Neural progenitor cell (in vitro differentiated cells): ENCODE results near the gene SLC6A7. TPM values are rescaled to one million over a fixed set of nuclear protein-coding genes. Genes with fewer than 3 reads are reported as not detected.

Experiments used
- DNase-seq: peaks from one replicate; pipeline ENCODE4 v3.0.0-alpha.2; 2016; ENCODE audit warnings: low spot score
- H2AFZ ChIP-seq: fragments of 200-600 bp; sonication (generic); replicated peaks from 2 replicates; pipeline ENCODE4 v1.6.1; 2016; ENCODE audit warnings: antibody characterized with exemption
- H3F3A ChIP-seq: fragments of 200-600 bp; sonication (generic); 2 replicates; pipeline ENCODE4 v1.6.1; 2016; ENCODE audit warnings: antibody characterized with exemption, low read depth
- H3K27ac ChIP-seq: fragments of 200-600 bp; sonication (generic); 2 replicates; pipeline ENCODE4 v1.5.1; 2016; ENCODE audit warnings: mild to moderate bottlenecking
- H3K27me3 ChIP-seq: fragments of 200-600 bp; sonication (generic); 2 replicates; pipeline ENCODE4 v1.6.1; 2016; ENCODE audit warnings: mild to moderate bottlenecking, moderate library complexity
- H3K36me3 ChIP-seq: fragments of 200-600 bp; sonication (generic); 2 replicates; pipeline ENCODE4 v1.5.1; 2016
- H3K4me1 ChIP-seq: fragments of 200-600 bp; sonication (generic); 2 replicates; pipeline ENCODE4 v1.6.1; 2016; ENCODE audit warnings: mixed run types
- H3K4me2 ChIP-seq: fragments of 200-600 bp; sonication (generic); 2 replicates; pipeline ENCODE4 v1.6.1; 2016
- H3K4me3 ChIP-seq: fragments of 200-600 bp; sonication (generic); 2 replicates; pipeline ENCODE4 v1.5.1; 2016
- H3K79me2 ChIP-seq: fragments of 200-600 bp; sonication (generic); 2 replicates; pipeline ENCODE4 v1.6.1; 2016; ENCODE audit warnings: low read depth
- H3K9ac ChIP-seq: fragments of 200-600 bp; sonication (generic); 2 replicates; pipeline ENCODE4 v1.6.1; 2016
- H3K9me3 ChIP-seq: fragments of 200-600 bp; sonication (generic); 2 replicates; pipeline ENCODE4 v1.5.1; 2016; ENCODE audit warnings: low read depth
- H4K20me1 ChIP-seq: fragments of 200-600 bp; sonication (generic); 2 replicates; pipeline ENCODE4 v1.6.1; 2016; ENCODE audit warnings: low read depth
- H3K27ac Mint-ChIP-seq: 3 replicates; pipeline ENCODE4 v1.8.0; 2021; ENCODE audit warnings: mixed read lengths
- H3K27me3 Mint-ChIP-seq: 2 replicates; pipeline ENCODE4 v1.8.0; 2022; ENCODE audit warnings: low read depth, mild to moderate bottlenecking, inconsistent platforms, moderate library complexity, mixed read lengths; ENCODE audit not compliant: insufficient read depth
- H3K36me3 Mint-ChIP-seq: 3 replicates; pipeline ENCODE4 v1.8.0; 2021; ENCODE audit warnings: mixed read lengths
- H3K4me1 Mint-ChIP-seq: 3 replicates; pipeline ENCODE4 v1.8.0; 2021; ENCODE audit warnings: mixed read lengths
- H3K4me3 Mint-ChIP-seq: 3 replicates; pipeline ENCODE4 v1.8.0; 2021; ENCODE audit warnings: mild to moderate bottlenecking, moderate library complexity, mixed read lengths
- H3K9me3 Mint-ChIP-seq: 3 replicates; pipeline ENCODE4 v1.8.0; 2020; ENCODE audit warnings: mixed read lengths
- EZH2 ChIP-seq: fragments of 200-600 bp; sonication (generic); IDR thresholded peaks from 2 replicates; pipeline ENCODE4 v1.6.1; 2017; ENCODE audit warnings: antibody characterized with exemption, mild to moderate bottlenecking, moderate library complexity
- EZH2phosphoT487 ChIP-seq: fragments of 200-600 bp; sonication (generic); IDR thresholded peaks from 2 replicates; pipeline ENCODE4 v1.6.1; 2017; ENCODE audit warnings: antibody characterized with exemption
- total RNA-seq: library from RNA; depleted of rRNA; stranded (reverse); fragments of >200 nt; gene quantifications from 2 replicates; pipeline ENCODE4 v1.2.3, GENCODE V29; 2015; ENCODE audit warnings: low replicate concordance
- TF ChIP-seq, protein P1 (sequence below): fragments of 200-600 bp; sonication (generic); IDR thresholded peaks from 2 replicates; pipeline ENCODE4 v1.5.1; 2017; ENCODE audit warnings: antibody characterized with exemption, mild to moderate bottlenecking

The SLC6A7 gene
- total RNA-seq, 1 donor from 2014 or later = not detected

DNA sequence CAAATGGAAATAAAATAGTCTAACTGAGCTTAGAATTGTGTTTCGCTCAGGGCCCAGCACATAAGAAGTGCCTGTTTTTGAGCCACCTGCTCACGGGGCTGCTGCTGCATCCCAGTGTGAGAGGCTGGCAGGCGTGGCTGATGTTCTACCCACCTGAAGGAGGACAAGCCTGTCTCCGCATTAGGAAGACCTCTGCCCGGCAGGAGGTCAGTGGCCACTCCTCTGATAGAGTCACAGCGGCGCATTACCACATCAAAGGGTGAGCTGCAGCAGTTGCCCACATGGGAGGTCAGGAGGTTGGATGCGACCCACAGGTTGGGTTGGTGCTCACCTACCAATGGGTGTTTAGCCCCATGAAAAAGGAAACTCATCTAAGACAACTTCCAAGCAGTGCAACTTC, 3.7 kb upstream of the SLC6A7 start:
- H3K27me3 Mint-ChIP-seq = peaks cover 33% of the 10 kb centered on the region
- no peak overlapping the region for H3K4me2 ChIP-seq

DNA sequence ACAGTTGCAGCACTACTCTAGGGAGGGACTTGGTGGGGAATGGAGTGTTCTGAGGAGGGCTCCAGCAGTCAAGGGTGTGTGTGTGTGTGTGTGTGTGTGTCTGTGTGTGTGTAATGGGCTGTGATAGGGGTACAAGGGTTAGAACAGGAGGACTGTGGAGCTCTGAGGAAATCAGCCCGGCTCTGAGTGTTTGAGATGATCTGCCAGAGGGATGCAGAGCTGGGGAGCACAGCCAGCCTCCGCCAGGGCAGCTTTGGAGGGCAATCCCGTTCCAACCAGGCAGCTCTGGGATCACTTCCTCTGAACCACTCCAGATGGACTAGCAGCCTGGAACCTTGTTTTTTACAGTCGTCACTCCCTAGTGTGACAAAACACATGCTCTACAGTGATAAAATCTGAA, 3.0 kb upstream of the SLC6A7 start:
- H3F3A ChIP-seq = no peaks in the 10 kb centered on the region
- H3K36me3 ChIP-seq = no peaks in the 10 kb centered on the region
- H3K4me1 ChIP-seq = peaks cover 21% of the 10 kb centered on the region
- TF ChIP-seq, protein P1, sequence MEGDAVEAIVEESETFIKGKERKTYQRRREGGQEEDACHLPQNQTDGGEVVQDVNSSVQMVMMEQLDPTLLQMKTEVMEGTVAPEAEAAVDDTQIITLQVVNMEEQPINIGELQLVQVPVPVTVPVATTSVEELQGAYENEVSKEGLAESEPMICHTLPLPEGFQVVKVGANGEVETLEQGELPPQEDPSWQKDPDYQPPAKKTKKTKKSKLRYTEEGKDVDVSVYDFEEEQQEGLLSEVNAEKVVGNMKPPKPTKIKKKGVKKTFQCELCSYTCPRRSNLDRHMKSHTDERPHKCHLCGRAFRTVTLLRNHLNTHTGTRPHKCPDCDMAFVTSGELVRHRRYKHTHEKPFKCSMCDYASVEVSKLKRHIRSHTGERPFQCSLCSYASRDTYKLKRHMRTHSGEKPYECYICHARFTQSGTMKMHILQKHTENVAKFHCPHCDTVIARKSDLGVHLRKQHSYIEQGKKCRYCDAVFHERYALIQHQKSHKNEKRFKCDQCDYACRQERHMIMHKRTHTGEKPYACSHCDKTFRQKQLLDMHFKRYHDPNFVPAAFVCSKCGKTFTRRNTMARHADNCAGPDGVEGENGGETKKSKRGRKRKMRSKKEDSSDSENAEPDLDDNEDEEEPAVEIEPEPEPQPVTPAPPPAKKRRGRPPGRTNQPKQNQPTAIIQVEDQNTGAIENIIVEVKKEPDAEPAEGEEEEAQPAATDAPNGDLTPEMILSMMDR = no peak
- TF ChIP-seq EZH2 = no peak
- no peak for TF ChIP-seq EZH2phosphoT487
- no peaks in the 10 kb centered on the region for H3K79me2 ChIP-seq
- H4K20me1 ChIP-seq = peaks cover 5% of the 10 kb centered on the region
- H2AFZ ChIP-seq = no peak overlapping the region
- no peak overlapping the region for H3K4me3 ChIP-seq
- no peaks in the 10 kb centered on the region for H3K9me3 ChIP-seq
- H3K4me1 Mint-ChIP-seq = peaks cover 21% of the 10 kb centered on the region
- H3K27ac Mint-ChIP-seq = peak overlapping the region; percentile 44
- H3K27me3 ChIP-seq = peaks cover 66% of the 10 kb centered on the region
- H3K4me3 Mint-ChIP-seq = no peak overlapping the region
- DNase-seq = no peak
- no peaks in the 10 kb centered on the region for H3K9me3 Mint-ChIP-seq
- H3K9ac ChIP-seq = no peak overlapping the region
- H3K36me3 Mint-ChIP-seq = no peaks in the 10 kb centered on the region
- no peak overlapping the region for H3K4me2 ChIP-seq
- H3K27ac ChIP-seq = no peak overlapping the region
- peaks cover 34% of the 10 kb centered on the region for H3K27me3 Mint-ChIP-seq

More for the DNA sequence above, 3.7 kb upstream of the SLC6A7 start:
- TF ChIP-seq EZH2 (no peak), EZH2phosphoT487 (no peak)
- TF ChIP-seq, protein P1 = no peak
- H3K9ac ChIP-seq = no peak overlapping the region
- no peaks in the 10 kb centered on the region for H3K36me3 Mint-ChIP-seq
- no peaks in the 10 kb centered on the region for H3K9me3 ChIP-seq
- peaks cover 59% of the 10 kb centered on the region for H3K27me3 ChIP-seq
- H3K79me2 ChIP-seq = no peaks in the 10 kb centered on the region
- H3F3A ChIP-seq = no peaks in the 10 kb centered on the region
- H4K20me1 ChIP-seq = peaks cover 5% of the 10 kb centered on the region
- H2AFZ ChIP-seq = no peak overlapping the region
- H3K27ac Mint-ChIP-seq = no peak overlapping the region
- peaks cover 24% of the 10 kb centered on the region for H3K4me1 Mint-ChIP-seq
- H3K4me1 ChIP-seq = peaks cover 21% of the 10 kb centered on the region
- no peaks in the 10 kb centered on the region for H3K9me3 Mint-ChIP-seq
- no peak overlapping the region for H3K27ac ChIP-seq
- H3K36me3 ChIP-seq = no peaks in the 10 kb centered on the region
- DNase-seq = no peak
- H3K4me3 ChIP-seq = no peak overlapping the region
- H3K4me3 Mint-ChIP-seq = no peak overlapping the region

GRCh38 chr5:150188146-150188842, 1.6 kb upstream of the SLC6A7 start:
- no peaks in the 10 kb centered on the region for H3K79me2 ChIP-seq
- Mint-ChIP-seq H3K27me3 (peaks cover 38% of the 10 kb centered on the region), H3K9me3 (no peaks in the 10 kb centered on the region), H3K36me3 (no peaks in the 10 kb centered on the region), H3K4me3 (no peak overlapping the region), H3K4me1 (peaks cover 27% of the 10 kb centered on the region), H3K27ac (no peak overlapping the region)
- no peak for DNase-seq
- no peak overlapping the region for H3K4me3 ChIP-seq
- no peak overlapping the region for H3K4me2 ChIP-seq
- H3K9me3 ChIP-seq = no peaks in the 10 kb centered on the region
- no peaks in the 10 kb centered on the region for H3K36me3 ChIP-seq
- TF ChIP-seq EZH2phosphoT487 (no peak), EZH2 (no peak)
- TF ChIP-seq, protein P1 = no peak
- H4K20me1 ChIP-seq = peaks cover 5% of the 10 kb centered on the region
- no peak overlapping the region for H2AFZ ChIP-seq
- no peak overlapping the region for H3K27ac ChIP-seq
- H3K27me3 ChIP-seq = peaks cover 80% of the 10 kb centered on the region
- H3F3A ChIP-seq = no peaks in the 10 kb centered on the region
- H3K9ac ChIP-seq = no peak overlapping the region
- peaks cover 21% of the 10 kb centered on the region for H3K4me1 ChIP-seq
